Mesenchymal stem cell (in vitro differentiated cells and primary cell): ENCODE data around the gene CUBN.

Experiments
- DNase-seq: peaks from one replicate; pipeline ENCODE4 v3.0.0-alpha.2; 2013
- H2AFZ ChIP-seq: one replicate; pipeline ENCODE4 v1.6.1; 2013; ENCODE audit warnings: low read depth, mild to moderate bottlenecking, control low read depth, inconsistent platforms, low read length, moderate library complexity
- H2AK5ac ChIP-seq: 2 replicates; pipeline ENCODE4 v1.6.1; 2013; ENCODE audit warnings: low read length, moderate library complexity, mild to moderate bottlenecking, inconsistent platforms; ENCODE audit not compliant: severe bottlenecking
- H2BK120ac ChIP-seq: one replicate; pipeline ENCODE4 v1.6.1; 2013; ENCODE audit warnings: low read depth, mild to moderate bottlenecking, inconsistent platforms, low read length, moderate library complexity
- H2BK12ac ChIP-seq, 2 experiments: one replicate each; pipeline ENCODE4 v1.6.1; 2013; ENCODE audit warnings: inconsistent platforms in 2 of 2, low read length in 2 of 2, mild to moderate bottlenecking in 2 of 2, moderate library complexity in 2 of 2, control low read depth in 1 of 2
- H2BK15ac ChIP-seq: one replicate; pipeline ENCODE4 v1.6.1; 2013; ENCODE audit warnings: mild to moderate bottlenecking, low read depth, inconsistent platforms; ENCODE audit not compliant: poor library complexity, severe bottlenecking
- H2BK5ac ChIP-seq: 2 replicates; pipeline ENCODE4 v1.6.1; 2013; ENCODE audit warnings: low read depth, mild to moderate bottlenecking, low read length, control low read depth, inconsistent platforms; ENCODE audit not compliant: poor library complexity, severe bottlenecking
- H3K14ac ChIP-seq, 2 experiments: one replicate each; pipeline ENCODE4 v1.6.1; 2013; ENCODE audit warnings: inconsistent platforms in 2 of 2, low read length in 2 of 2, control low read depth in 1 of 2, mild to moderate bottlenecking in 1 of 2, moderate library complexity in 1 of 2
- H3K18ac ChIP-seq, 2 experiments: one replicate each; pipeline ENCODE4 v1.6.1; 2013; ENCODE audit warnings: inconsistent platforms in 2 of 2, low read length in 2 of 2, control low read depth in 1 of 2, low read depth in 1 of 2, mild to moderate bottlenecking in 1 of 2
- H3K23ac ChIP-seq, 2 experiments: one replicate each; pipeline ENCODE4 v1.6.1; 2013; ENCODE audit warnings: inconsistent platforms in 2 of 2, low read length in 2 of 2, mild to moderate bottlenecking in 2 of 2, moderate library complexity in 2 of 2, control low read depth in 1 of 2
- H3K27ac ChIP-seq: 2 replicates; pipeline ENCODE4 v1.5.1; 2013; ENCODE audit warnings: mild to moderate bottlenecking, moderate library complexity, low read length, control low read depth, inconsistent platforms; ENCODE audit not compliant: poor library complexity, severe bottlenecking
- H3K27me3 ChIP-seq, 2 experiments: 2 replicates each; pipeline versions ENCODE4 v1.6.1 to v1.7.0; 2013; ENCODE audit warnings: low read length in 2 of 2, mild to moderate bottlenecking in 2 of 2, moderate library complexity in 2 of 2, control low read depth in 1 of 2, inconsistent platforms in 1 of 2; ENCODE audit not compliant: control insufficient read depth in 1 of 2, insufficient read depth in 1 of 2
- H3K36me3 ChIP-seq, 2 experiments: 2 replicates each; pipeline versions ENCODE4 v1.6.1 to v1.7.0; 2013; ENCODE audit warnings: low read length in 2 of 2, control low read depth in 1 of 2, inconsistent platforms in 1 of 2, low read depth in 1 of 2, mild to moderate bottlenecking in 1 of 2; ENCODE audit not compliant: insufficient read depth in 2 of 2, control insufficient read depth in 1 of 2
- H3K4ac ChIP-seq, 2 experiments: one replicate each; pipeline ENCODE4 v1.6.1; 2013; ENCODE audit warnings: inconsistent platforms in 2 of 2, low read length in 2 of 2, mild to moderate bottlenecking in 2 of 2, moderate library complexity in 2 of 2, control low read depth in 1 of 2, low read depth in 1 of 2
- H3K4me1 ChIP-seq: 2 replicates; pipeline ENCODE4 v1.6.1; 2013; ENCODE audit warnings: low read depth, low read length, control low read depth; ENCODE audit not compliant: control insufficient read depth, insufficient read depth
- H3K4me2 ChIP-seq: 2 replicates; pipeline ENCODE4 v1.6.1; 2013; ENCODE audit warnings: low read length, mild to moderate bottlenecking, inconsistent platforms; ENCODE audit not compliant: poor library complexity, severe bottlenecking
- H3K4me3 ChIP-seq, 2 experiments: 2 replicates each; pipeline versions ENCODE4 v1.5.1 to v1.7.0; 2013; ENCODE audit warnings: low read length in 2 of 2, mild to moderate bottlenecking in 2 of 2, control low read depth in 1 of 2, low read depth in 1 of 2; ENCODE audit not compliant: insufficient read depth in 1 of 2
- H3K79me1 ChIP-seq: replicated peaks from 2 replicates; pipeline ENCODE4 v1.6.1; 2013; ENCODE audit warnings: mild to moderate bottlenecking, control low read depth, low read length, inconsistent platforms; ENCODE audit not compliant: poor library complexity, severe bottlenecking
- H3K9ac ChIP-seq: 2 replicates; pipeline ENCODE4 v1.7.0; 2013; ENCODE audit warnings: mild to moderate bottlenecking, low read length, moderate library complexity
- H3K9me3 ChIP-seq: 2 replicates; pipeline ENCODE4 v1.7.0; 2013; ENCODE audit warnings: mild to moderate bottlenecking, low read length; ENCODE audit not compliant: control insufficient read depth
- H4K8ac ChIP-seq: one replicate; pipeline ENCODE4 v1.6.1; 2013; ENCODE audit warnings: inconsistent platforms, mild to moderate bottlenecking, low read length, moderate library complexity
- H4K91ac ChIP-seq: one replicate; pipeline ENCODE4 v1.6.1; 2013; ENCODE audit warnings: mild to moderate bottlenecking, low read length, inconsistent platforms
- WGBS: methylation state at CpG from one replicate; pipeline ENCODE4 v1.1.7; 2013; ENCODE audit warnings: mixed read lengths; 5-methylcytosine and 5-hydroxymethylcytosine counted together

The CUBN gene

GRCh38 chr10:16949816-16950215 lies 179.8 kb downstream of the CUBN start:
- Histone ChIP-seq H3K36me3 (peaks cover 0 to 10% of the 10 kb centered on the region in 2 experiments), H2BK15ac (no peak overlapping the region), H4K8ac (no peak overlapping the region), H2BK5ac (no peak overlapping the region), H3K27me3 (no peaks in the 10 kb centered on the region), H3K4me3 (no peak overlapping the region), H2BK12ac (no peak overlapping the region), H3K9me3 (no peaks in the 10 kb centered on the region), H3K23ac (no peak overlapping the region), H3K27ac (no peak overlapping the region), H3K4me2 (peak overlapping the region; percentile 25), H2AFZ (no peak overlapping the region), H3K79me1 (no peaks in the 10 kb centered on the region), H4K91ac (no peak overlapping the region), H2AK5ac (peak overlapping the region; percentile 77), H3K9ac (no peak overlapping the region), H3K4me1 (peaks cover 9% of the 10 kb centered on the region), H3K4ac (no peak overlapping the region), H2BK120ac (no peak overlapping the region), H3K14ac (no peak overlapping the region), H3K18ac (no peak overlapping the region)
- no peak for DNase-seq
- 95% methylated on average over 11 of the region's 11 CpGs for WGBS

GRCh38 chr10:16948361-16948760 lies 181.2 kb downstream of the CUBN start:
- Histone ChIP-seq H2BK12ac (no peak overlapping the region), H3K4ac (no peak overlapping the region), H3K79me1 (no peaks in the 10 kb centered on the region), H2BK5ac (no peak overlapping the region), H3K27me3 (no peaks in the 10 kb centered on the region), H2AFZ (no peak overlapping the region), H3K4me1 (peaks cover 8% of the 10 kb centered on the region), H3K23ac (no peak overlapping the region), H2AK5ac (no peak overlapping the region), H3K18ac (no peak overlapping the region), H2BK120ac (no peak overlapping the region), H3K27ac (no peak overlapping the region), H4K8ac (no peak overlapping the region), H3K4me3 (no peak overlapping the region), H3K9me3 (no peaks in the 10 kb centered on the region), H3K9ac (no peak overlapping the region), H3K14ac (no peak overlapping the region), H4K91ac (no peak overlapping the region), H2BK15ac (no peak overlapping the region), H3K36me3 (peaks cover 0 to 10% of the 10 kb centered on the region in 2 experiments), H3K4me2 (no peak overlapping the region)
- DNase-seq: no peak
- WGBS: 94% methylated on average over 12 of the region's 12 CpGs

- Histone ChIP-seq H3K4ac (no peak overlapping the region), H2AK5ac (no peak overlapping the region), H3K18ac (no peak overlapping the region), H3K79me1 (no peaks in the 10 kb centered on the region), H2BK12ac (no peak overlapping the region), H2BK15ac (no peak overlapping the region), H3K27me3 (no peaks in the 10 kb centered on the region), H2BK5ac (no peak overlapping the region), H4K8ac (no peak overlapping the region), H3K9ac (no peak overlapping the region), H3K4me3 (no peak overlapping the region), H3K4me1 (peaks cover 3% of the 10 kb centered on the region), H3K9me3 (no peaks in the 10 kb centered on the region), H3K14ac (no peak overlapping the region), H4K91ac (no peak overlapping the region), H2BK120ac (no peak overlapping the region), H2AFZ (no peak overlapping the region), H3K27ac (no peak overlapping the region), H3K23ac (no peak overlapping the region), H3K4me2 (no peak overlapping the region), H3K36me3 (peaks cover 0 to 10% of the 10 kb centered on the region in 2 experiments)
- 98% methylated on average over 3 of the region's 5 CpGs for WGBS
- DNase-seq: no peak
These were observed 182.5 kb downstream of the CUBN start for GRCh38 chr10:16947069-16947468.

GRCh38 chr10:16945593-16945992 lies 184.0 kb downstream of the CUBN start:
- Histone ChIP-seq H2BK120ac (no peak overlapping the region), H2BK5ac (no peak overlapping the region), H3K14ac (no peak overlapping the region), H2BK12ac (no peak overlapping the region), H4K8ac (no peak overlapping the region), H3K9ac (peak overlapping the region; percentile 83), H3K27me3 (no peaks in the 10 kb centered on the region), H3K27ac (no peak overlapping the region), H3K4me2 (no peak overlapping the region), H3K9me3 (no peaks in the 10 kb centered on the region), H3K4ac (no peak overlapping the region), H4K91ac (no peak overlapping the region), H2AK5ac (no peak overlapping the region), H3K79me1 (no peaks in the 10 kb centered on the region), H3K4me3 (no peak overlapping the region), H2AFZ (no peak overlapping the region), H3K18ac (peak overlapping the region in 1 of 2 experiments; percentile 6), H3K23ac (no peak overlapping the region), H3K36me3 (peaks cover 0 to 6% of the 10 kb centered on the region in 2 experiments), H3K4me1 (peaks cover 3% of the 10 kb centered on the region), H2BK15ac (no peak overlapping the region)
- 64% methylated on average over 4 of the region's 4 CpGs for WGBS
- DNase-seq: no peak
